HG03108 (cell line): ENCODE measurements around the gene TNPO1.
"Not testable (repeated sequence)": the region's sequence is repeated elsewhere in the genome, so short reads cannot be mapped to it uniquely, and the experiment has no call there.

Experiments used
- ATAC-seq: cut with Tn5 transposase; IDR thresholded peaks from one replicate; pipeline ENCODE4 v1.9.1; 2021; ENCODE audit warnings: moderate library complexity; ENCODE audit not compliant: unreplicated experiment

Gene TNPO1

GRCh38 chr5:72925336-72926010 lies 109.0 kb downstream of the TNPO1 start:
- no peak for ATAC-seq

- ATAC-seq, result not testable (repeated sequence)
Measured at GRCh38 chr5:72932686-72933085, 116.2 kb downstream of the TNPO1 start.

GRCh38 chr5:72934953-72935725 lies 118.7 kb downstream of the TNPO1 start:
- ATAC-seq, result not testable (repeated sequence)

- no peak for ATAC-seq
Measured at GRCh38 chr5:72936893-72937292, 120.4 kb downstream of the TNPO1 start.

- no peak for ATAC-seq
Measured at GRCh38 chr5:72937517-72938061, 121.1 kb downstream of the TNPO1 start.

GRCh38 chr5:72938206-72938605 lies 121.7 kb downstream of the TNPO1 start:
- ATAC-seq, result no peak

GRCh38 chr5:72940082-72940481 lies 123.6 kb downstream of the TNPO1 start:
- ATAC-seq, result no peak

- no peak for ATAC-seq
Measured at GRCh38 chr5:72943307-72943706, 126.8 kb downstream of the TNPO1 start.

- no peak for ATAC-seq
Measured at GRCh38 chr5:72947498-72947897, 131.0 kb downstream of the TNPO1 start.

GRCh38 chr5:72949481-72949880 lies 133.0 kb downstream of the TNPO1 start:
- ATAC-seq, result no peak

GRCh38 chr5:72951671-72952468 lies 135.4 kb downstream of the TNPO1 start:
- no peak for ATAC-seq

- ATAC-seq, result no peak
Measured at GRCh38 chr5:72954389-72954788, 137.9 kb downstream of the TNPO1 start.

GRCh38 chr5:72955143-72955767 lies 138.8 kb downstream of the TNPO1 start:
- ATAC-seq, result peak; percentile 32

GRCh38 chr5:72955768-72956323 lies 139.4 kb downstream of the TNPO1 start, which contains the start of gene FCHO2:
FCHO2 (plus strand) TSS chr5:72956041; CDS start chr5:72956097, 56 bp downstream.
- peak; percentile 90 for ATAC-seq

- peak; percentile 28 for ATAC-seq
Measured at GRCh38 chr5:72956324-72957140, 140.1 kb downstream of the TNPO1 start.

GRCh38 chr5:72957337-72957736 lies 140.9 kb downstream of the TNPO1 start:
- ATAC-seq, result no peak

GRCh38 chr5:72959257-72959656 lies 142.8 kb downstream of the TNPO1 start:
- ATAC-seq, result no peak
